ENCODE data around the gene PTCHD4.
A peak's percentile ranks its signal among the peaks of the same experiment; 100 is the strongest.

PTCHD4 gene

DNA sequence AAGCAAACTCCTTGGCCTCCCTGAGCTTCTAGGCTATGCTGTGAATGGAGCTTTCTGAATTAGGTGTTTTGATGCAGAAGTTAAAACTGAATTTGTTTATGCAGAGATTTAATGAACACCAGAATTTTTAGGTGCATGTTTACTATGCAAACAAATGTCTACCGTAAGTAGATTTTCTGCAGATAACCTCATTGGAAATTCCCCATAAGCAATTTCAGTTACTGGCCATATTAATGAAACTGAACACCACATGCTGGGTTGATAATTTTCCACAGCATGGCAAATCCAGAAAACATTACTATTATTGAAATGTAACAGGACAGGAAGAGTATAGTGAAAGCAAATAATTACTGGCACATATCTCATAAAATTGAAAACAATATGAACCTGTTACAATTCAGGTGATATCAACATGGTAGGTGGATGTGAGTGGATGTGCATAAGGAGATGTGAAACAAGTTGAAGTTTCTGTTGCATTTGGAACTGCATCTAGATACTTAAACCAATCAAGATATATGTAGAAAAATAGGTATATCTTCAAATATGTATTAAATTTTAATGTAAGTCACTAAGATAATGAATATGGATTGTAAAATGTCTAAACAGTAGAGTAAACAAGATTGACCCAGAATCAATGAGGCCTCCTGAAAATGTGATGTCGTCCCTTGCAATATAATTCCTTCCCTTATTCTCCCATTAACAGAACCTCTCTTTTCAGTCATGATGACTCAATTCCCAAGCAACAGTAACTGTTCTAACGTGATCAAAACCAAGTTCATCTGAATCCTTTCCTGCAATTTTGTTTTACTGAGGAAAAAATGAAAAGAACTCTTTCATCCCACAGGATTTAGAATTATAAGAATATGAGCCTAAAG is 11.0 kb downstream of the PTCHD4 start:
- DNase-seq = no peak

DNA sequence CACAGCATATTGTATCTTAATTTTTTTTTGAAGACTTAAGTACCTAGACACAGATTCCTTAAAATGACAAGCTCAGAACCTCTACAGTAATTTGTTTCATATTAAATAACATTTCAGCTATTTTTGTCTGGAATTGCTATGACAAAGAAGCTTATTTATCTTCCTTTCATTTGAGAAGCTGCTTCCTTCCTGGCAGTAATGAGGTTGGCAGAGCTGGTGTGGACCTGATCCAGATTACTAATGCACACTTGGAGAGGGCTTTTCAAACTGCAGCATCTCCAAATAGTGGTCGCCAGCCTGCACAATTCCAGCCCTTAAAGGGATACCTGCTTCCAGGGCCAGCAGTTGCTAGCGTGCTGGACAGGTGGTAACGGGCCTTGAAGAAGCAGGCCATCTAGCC is 12.1 kb downstream of the PTCHD4 start:
- peak; percentile 63 for DNase-seq

DNA sequence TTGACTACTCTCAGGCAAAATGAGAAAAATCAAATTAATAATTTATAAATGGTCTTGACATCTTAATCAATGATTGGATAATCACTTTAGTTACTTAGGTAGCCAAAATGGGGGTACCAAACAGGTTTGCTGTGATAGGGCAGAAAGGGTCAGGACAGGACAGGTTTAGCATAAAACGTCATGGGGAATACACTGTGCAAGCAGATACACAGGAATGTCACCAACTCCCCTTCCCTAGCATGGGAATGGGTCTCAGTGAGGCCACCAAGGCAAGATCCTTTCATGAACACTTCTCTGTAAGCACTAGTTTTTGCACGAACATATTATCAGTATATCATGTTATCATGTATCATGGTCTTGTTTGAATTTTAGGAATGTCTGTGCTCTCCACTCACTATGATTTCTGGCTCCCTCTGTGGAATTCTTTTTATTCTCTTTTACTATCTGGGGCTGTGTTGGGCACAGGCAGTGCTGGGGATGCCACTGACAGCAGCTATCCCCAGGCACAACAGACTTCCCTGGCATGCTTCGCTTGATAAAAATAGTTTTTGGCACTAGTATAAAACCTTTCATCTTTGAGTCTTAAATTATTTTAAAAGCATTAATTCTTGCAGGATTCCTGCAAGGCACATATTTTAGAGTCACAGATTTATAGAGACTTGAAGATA is 18.3 kb downstream of the PTCHD4 start:
- DNase-seq = no peak

DNA sequence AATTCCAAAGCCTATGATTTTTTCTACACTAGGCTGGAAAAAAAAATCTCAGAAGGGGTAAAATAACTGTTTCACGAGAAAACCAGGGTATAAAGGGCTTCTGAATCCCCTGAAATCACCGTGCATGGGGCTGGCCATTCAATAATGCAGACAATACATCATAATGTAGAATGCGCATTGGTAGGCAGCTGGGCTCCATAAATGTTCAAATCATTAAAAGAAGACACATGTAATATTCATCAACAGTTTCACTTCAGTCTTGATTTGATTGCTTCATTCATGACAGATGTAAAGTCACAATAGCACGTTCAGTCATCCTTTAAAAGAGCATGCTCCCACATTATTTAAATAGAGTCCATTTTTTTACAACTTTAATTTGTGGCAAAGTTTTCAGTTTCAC is 20.5 kb downstream of the PTCHD4 start:
- no peak for DNase-seq

DNA sequence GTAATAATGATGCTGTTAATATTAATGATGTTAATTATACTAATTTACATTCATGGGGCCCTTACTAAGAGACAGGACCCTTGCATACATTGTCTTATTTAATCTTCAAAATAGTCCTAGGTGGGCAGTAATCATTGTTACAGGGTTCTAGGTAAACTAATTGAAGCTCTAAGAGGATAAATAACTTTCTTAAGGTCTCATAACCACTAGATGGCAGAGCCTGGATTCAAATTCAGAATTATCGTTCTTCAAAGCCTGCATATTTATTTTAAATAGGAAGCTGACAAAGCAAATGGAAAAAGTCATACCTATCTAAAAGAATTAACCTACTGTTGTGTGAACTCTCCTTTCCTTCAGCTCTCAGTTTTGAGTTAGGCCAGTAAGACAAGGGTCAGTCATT is 23.5 kb downstream of the PTCHD4 start:
- no peak for DNase-seq

DNA sequence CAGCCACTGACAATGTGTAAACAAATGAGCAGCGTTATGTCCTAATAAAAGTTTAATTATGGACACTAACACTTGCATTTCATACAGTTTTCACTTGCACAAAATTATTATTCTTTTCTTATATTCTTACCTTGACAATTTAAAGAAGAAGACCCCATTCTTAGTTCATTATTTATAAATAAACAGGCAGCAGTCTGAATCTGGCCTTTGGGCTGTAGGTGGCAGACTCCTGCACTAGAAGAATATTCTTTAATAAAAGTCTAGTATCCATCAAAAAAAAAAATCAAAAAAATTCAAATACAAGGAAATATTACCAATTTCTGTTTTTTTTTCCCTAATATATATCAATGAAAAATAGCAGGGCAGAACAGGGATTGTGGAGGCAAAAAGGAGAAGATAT is 24.8 kb downstream of the PTCHD4 start:
- DNase-seq = no peak

DNA sequence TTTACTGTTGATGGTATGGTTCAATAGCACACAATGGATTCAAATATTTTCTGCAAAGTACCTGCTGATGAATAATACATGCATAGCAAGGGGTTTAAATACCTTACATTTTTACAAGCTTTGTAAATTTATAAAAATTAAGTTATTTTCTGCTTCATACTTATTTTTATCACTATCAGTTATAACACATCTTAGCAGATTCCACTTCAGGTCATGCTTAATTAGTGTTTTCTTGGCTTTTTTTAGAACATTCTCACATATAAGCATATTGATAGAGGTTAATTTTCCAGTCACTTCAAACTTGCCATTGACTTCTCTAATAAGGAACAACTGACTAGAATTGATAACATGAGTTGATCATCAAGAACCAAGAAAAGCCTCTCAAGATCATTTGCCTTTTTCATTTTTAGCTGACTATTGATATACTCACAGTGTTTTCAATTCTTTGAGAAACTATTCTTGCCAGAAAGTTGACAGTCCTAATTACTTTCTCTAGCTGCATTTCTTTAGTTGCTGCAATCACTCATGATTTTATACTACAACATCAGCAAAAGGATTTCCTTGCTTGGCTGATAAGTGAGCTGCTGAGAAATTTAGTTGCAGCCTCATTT is 25.8 kb downstream of the PTCHD4 start:
- no peak for DNase-seq

DNA sequence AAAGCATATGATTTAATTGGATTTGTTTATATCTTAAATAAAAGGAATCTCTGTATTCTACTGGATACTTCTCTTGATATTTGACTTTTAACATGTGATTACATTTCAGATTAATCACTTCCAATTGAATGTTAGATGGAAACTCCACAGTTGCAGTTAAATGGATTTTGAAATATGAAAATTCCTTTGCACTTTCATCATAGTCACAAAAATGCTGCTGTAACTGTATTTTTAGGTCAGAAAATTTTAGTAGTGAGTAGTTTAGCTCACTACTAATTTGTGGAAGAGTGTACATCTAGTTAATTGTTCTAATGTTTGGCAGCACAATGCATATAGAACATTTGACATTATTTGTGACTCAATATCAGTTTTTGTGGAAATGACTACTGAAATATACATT is 26.8 kb downstream of the PTCHD4 start:
- DNase-seq = no peak

DNA sequence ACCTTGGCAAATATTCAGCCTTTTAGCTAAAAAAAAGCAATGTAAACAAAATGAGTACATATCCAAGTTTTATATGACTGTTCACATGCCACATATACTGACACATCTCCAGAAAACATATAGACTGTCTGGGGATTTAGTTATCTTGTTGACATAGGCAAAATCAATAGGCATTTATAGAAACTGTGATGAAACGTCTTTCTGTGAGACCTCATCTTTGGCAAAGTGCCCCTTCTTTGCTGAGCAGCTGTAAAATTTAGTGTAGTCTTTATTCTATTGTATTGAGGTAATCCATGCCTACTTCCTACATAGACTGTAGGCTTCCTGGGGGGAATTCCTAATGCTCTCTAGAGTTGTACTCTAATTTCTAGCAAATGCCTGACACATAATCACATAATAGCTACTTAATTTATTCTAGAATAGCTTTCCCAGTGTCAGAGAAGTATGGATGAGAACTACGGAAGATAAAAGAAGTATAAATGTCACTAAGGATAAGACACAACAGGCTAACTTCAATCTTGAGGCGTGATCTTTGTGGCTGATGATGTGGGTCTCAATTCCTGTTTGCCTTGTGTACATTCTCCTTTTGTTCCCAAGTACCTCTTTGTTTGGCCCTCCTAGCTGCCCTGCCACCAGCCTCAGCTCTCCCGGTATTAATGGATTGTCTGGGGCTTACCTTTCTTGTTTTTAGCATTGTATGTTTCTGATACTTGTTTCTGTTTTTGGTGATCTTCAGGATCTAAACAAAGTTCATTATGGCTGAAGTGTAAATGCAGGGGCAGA is 30.6 kb downstream of the PTCHD4 start:
- no peak for DNase-seq

DNA sequence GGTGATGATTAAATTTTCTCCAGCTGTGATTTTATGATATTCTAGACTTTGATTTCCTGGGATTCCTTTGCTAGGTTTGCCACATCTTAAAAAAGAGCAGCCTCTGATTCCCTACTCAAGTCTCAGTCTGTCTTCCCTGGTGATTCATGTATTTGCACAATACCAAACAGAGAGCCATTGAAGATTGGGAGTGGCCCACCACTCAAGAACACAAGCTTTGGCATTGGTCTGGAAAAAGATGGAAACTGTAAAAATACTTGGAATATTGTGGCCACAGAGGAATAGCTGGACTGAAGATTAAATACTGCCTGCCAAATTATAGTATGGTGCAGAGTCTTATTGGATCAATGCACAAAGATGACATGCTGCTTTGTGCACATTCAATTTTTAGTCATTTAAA is 32.9 kb downstream of the PTCHD4 start:
- DNase-seq = no peak

DNA sequence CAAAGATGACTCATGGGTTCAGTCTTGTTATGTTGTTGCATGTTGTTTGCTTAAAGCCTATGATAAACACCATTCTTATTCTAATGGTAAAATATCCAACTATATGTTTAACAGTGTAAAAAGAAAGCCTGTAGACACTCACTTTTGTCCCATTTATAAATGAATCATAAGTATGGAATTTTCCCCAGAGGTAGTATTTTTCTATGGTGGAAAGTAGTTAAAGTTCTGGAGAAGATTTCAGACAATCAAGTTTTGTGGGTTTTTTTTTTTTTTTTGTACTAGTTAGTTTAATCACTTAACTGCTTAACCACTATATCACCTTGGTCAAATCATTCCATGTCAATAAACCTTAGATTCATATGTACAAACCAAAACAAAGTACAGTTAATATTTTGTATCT is 35.8 kb downstream of the PTCHD4 start:
- DNase-seq = no peak

DNA sequence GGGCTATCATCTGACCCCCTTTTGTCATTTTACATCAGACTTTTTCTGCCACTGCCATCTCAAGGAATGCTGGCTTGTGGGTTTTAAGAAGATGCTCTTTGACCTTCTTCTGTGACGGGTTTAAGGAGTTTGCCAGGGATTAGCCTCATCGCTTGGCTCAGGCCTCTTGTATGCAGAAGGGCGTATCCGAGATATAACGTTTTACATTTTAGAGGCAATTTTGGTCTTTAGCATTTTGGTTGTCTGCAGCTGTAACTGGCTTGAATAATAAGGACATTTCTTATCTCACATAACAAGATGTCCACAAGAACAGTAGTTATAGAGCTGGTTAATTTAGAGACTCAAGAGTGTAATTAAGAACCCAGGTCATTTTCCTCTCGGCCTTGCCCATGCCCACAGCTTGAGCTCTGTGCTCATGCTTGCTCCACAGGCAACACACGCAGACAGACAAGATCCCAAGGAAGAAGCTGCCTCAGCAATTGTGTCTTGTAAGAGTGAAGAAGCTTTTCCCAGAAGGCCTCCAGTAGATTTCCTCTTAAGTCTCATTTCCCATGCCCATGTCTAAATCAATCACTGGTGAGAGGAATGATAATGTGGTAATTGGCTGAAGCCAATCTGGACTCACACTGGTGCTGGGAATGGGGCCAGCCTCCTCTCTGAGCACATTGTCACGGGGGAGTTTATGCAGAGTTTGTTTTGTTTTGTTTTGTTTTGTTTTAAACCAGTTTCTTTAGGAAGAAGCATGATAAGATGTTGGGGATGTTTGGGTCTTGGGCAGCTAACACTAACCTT is 36.8 kb downstream of the PTCHD4 start:
- DNase-seq = no peak

DNA sequence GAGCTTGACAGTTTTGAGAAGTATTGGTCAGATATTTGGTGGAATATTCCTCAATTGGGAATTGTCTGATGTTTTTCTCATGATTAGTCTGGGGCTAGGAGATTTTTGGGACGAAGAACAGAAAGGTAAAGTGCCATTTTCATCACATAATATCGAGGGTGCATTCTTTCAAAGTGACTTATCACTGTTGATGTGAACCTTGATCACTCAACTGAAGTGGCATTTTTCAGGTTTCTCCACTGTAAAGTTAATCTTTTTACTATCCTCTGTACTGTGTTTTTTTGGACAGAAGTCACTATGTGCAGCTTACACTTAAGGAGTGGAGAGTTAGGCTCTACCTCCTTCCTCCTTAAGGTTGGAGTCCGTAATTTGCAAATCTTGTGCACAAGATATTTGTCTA is 39.2 kb downstream of the PTCHD4 start:
- DNase-seq = no peak

DNA sequence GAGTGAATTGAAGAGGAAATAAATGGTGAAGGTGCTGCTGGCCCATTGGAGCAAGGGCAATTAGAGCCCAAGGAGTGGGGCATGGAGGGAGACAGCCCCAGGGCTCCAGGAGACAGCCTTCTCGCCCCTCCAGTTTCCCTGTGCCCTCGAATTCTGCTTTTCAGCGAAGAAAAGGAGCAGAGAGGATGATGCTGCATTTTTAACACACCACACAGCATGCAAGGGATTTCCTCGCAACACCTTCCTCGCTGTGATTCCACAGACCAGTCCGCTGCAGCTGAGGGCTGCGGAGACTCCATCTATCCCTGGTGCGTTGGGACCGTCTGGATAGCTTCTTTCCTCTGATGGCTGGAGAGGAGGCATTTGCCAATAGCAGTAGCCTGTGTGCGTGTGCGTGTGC is 41.7 kb downstream of the PTCHD4 start:
- no peak for DNase-seq

DNA sequence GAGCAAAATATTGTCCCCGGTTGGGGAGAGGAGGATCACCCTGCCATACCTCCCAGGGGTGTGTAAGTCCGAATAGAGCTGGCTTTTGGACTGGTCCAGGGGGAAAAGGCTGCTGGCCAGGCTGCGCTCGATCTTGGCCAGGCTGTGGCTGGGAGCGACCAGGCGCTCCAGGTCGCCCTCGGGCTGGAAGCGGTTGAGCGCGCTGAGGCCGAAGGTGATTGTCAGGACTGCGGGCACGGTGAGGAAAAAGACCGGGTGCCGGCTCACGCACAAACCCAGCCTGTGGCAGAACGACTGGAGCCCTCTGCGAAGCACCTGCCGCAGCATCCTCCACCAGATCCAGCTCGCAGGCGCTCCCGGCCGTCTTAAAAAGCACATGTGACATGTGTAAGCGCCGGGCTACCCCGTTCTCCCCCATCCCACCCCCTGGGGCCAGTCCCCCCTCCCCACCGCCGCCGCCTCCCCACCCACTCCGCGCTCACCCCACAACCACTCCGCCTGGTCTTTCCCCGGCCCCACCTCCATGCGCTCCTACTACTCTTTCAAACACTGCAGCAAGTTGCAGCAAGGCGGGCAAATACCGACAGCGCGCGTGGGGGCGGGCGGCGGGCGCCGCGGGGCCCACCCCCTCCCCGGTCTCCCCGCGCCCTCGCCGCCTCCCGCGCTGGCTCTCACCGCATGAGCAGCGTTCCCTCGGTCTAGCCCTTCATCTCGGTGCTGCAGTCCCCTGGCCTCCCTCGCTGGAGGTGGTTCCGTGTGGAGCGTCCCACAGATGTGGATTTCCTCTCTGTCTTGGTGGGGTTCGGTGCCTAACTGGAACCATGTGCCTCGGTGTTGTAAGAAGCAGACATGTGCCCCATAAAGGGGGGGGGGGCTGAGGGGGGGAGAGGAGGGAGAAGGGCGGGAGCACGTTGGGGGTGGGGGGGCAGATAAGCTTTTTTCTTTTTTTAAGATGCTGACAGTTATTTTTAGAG is 42.4 kb downstream of the PTCHD4 start:
- no peak for DNase-seq

DNA sequence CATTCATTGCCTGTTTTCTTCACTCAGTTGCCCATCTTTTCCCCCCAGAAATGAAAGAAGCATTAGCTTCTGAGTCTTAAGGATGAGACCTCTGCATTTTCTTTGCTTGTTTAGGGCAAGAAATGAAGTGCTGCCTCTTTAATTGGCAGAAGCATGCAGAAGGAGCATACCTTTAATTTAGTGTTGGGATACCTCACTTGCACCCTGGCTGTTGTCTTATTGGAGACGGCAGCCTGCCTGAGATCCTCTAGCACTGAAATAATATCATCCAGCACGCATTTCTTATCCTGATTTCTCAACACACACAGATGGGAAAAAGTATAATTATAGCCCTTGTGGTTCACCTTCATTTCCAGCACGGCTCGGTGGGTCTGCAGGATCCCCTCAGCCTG is 43.1 kb downstream of the PTCHD4 start:
- no peak for DNase-seq

DNA sequence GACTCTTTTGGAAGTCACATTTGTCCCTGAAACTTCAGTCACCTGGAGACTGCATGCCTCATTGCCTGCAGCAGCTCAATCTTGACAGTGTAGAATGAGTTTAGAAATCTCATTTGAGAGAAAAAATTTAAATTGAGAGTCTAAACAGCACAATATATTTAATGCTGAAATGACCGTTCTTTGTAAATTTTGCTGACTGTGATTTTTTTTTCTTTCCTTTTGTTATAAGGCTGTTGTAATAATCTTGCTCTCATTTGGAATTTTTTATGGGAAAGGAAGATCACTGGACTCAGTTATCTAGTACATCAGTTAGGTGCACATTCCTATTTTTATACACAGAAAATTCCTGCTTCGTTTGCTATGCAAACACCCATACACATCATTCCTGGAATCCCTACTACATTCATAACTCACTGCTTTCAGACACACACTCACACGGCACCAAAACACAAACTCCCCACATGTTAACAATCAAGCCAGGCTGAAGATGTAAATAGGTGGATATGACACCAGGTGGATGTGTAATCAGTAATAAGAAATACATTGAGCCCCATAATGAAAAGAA is 43.8 kb downstream of the PTCHD4 start:
- DNase-seq = no peak

DNA sequence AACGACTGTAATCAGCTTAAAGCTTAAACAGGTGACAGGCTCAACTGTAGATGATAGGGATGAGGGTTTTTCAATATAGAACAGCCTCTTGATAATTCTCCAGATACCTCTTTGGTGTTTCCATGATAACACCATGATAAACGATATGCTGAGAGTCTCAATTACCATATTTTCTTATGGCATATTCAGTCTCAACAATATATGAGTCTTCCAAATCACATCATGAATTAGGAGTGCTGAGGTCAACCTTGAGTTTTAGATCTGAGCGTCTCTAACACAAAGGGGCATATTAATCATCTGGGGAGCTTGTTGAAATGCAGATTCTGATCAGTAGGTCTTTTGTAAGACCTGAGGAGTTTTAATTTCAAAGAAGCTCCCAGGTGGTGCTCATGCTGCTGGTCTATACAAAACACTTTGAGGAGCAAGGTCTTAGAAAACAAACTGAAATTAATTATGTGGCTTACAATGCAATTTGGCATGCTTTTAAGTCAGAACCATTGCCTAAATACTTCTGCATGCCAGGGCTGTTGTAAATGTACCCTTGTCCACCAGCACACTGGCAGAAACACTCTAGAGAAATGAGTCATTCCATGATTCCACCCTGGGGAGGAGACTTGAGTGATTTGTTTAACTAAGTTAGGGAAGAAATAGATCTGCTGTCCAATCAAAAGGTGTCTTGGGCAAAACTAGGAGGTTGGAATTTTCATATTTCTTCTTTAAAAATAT is 49.6 kb downstream of the PTCHD4 start:
- no peak for DNase-seq
